DMS79 treated with DMSO at 0.1 percent for 48 hours (cell line): ENCODE data around the gene SLC24A3.

Experiments
- DNase-seq: peaks from one replicate; lab custom pipeline; 2025; lab: John Stamatoyannopoulos, UW

The SLC24A3 gene

DNA sequence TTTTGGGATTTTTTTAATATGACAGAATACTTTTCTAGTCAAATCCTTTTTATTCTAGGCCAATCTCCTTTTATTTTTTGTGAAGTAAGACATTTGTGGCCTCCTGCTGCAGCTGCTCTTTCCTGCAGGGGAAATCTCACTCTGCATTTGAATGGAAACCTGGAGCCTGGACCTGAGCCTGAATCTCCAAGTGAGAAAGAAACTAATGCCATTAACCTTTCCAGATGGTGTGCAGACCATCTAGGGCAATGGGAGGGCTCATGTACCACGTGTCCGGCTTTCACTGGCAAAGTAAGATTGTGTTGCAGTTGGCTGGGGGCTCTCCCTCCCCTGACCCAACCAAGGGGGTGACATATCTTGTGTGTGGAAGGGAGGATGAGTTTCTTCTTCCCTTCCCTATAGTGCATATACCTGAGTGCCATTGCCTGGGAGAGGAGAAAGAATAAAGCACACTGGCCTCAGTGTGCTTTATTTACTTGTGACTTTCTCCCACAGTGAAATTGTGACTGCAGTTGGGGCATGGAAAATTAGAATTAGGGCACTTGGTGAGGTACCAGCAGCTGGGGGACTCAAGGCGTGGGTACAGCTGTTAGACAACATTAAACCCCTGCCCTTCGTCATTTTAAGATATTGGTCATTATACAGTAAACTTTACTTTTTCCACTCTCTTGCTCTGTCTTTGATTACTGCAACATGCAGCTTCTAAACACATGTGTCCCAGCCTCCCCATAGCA lies 385.8 kb downstream of the SLC24A3 start:
- no peak for DNase-seq

DNA sequence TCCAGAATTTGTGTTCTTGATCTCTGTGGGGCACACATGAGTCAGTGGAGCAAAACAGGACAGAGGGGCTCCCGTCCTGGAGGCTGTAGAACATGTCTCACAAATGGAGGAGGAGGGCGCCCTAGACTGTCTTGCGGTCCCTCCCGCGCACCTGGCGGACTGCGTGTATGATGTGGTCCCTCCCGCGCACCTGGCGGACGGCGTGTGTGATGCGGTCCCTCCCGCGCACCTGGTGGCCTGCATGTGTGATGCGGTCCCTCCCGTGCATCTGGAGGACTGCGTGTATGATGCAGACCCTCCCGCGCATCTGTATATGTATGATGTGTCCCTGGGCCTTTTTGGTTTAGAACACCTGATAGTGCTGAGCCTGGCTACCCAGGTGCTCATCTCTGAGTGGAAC lies 386.8 kb downstream of the SLC24A3 start:
- no peak for DNase-seq

DNA sequence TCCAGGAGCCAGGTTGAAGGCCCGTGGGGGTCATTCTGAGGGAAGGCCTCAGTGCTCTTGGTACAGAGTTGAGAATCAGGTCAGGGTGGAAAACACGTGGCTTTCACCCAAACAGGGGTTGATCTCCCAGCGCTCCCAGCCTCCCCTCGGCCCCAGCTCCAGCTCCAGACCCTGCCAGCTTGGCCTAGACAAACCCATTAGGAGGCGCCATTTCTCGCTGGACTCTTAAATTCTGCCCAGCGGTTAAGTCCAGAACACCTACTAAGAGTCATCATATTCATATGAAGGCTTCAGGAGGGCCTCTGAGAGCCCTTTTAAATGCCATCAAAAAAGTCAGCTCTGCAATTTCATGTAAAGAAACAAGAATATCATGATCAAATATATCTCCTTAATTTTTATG lies 387.6 kb downstream of the SLC24A3 start:
- DNase-seq: no peak

DNA sequence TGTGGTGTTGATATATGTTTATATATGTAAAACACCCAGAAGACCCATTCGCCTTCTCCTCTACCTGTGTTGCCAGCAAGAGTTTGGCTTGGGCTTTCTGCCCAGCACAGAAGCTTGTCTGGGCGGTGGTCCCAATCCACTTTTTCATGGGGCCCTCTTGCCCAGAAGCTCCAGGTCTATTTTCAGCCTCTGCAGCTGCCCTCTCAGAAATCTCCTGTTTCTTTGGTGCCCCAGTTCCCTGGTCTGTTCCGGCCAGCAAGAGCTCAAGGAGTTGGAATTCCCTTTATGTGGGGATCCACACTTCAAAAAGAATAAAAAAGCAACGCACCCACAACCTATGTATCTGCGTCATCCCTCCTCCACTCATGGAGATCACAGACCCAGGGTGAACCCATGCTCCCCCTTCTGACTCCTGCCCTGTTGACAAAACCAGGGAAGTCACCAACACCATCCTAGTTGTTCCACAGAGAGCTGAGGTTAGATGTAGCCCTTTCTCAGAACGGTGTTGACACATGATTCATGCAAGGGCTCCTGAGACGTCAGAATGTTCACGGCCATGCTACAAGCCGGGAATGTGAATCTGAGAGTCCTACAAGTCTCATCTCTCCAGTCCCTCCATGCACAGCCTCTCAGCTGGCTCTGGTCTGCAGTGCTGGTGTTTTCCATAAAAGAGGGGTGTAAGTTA lies 388.8 kb downstream of the SLC24A3 start:
- DNase-seq: no peak

DNA sequence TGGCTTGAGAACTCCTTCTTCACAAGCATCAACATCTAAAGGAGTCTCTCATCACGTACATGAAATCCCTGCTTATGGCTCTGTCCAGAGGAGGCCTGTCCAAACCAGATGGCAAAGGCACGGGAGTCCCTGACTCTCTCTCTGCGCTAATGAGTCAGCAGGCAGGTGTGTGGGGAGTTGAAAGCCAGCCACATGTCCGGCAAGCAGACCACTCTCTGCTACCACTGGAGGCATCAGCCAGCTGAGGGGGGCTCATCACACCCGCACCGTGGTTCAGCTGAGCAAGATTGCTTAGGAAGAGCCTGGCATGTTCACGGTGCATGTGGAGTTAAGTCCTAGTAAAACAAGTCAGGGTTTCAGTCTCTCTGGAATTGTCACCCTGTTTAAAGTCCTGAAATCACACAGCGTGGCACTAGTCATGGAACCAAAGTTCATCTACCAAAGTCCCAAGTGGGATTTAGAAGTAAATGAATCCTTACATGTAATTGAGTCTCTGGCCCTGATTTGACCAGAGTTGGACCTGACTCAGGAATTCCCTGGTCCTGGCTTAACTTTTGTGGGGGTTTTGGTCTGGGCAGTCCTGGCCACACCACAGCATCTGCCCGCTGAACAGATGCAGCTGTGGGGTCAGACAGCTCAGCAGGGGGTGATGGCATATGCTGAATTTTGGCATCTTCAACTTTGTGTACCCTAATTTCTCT lies 390.4 kb downstream of the SLC24A3 start:
- DNase-seq: no peak

DNA sequence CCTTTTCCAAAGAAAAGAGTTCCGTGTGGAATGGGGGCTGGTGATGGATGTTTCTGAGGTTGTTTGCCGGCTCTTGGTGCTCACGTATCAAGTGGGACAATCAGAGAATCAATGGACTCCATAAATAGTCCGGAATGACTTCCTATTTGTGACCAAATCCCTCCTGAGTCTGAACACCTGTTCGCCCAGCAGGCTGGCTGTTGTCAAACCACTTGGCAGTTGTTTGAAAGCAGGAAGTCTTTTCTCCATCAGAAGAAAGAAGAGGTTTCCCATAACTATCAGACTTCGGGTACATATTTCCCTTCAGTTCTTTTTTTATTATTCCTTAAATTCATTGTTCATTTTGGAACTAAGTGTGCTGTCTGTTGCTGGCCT lies 390.9 kb downstream of the SLC24A3 start:
- DNase-seq: peak; percentile 19

DNA sequence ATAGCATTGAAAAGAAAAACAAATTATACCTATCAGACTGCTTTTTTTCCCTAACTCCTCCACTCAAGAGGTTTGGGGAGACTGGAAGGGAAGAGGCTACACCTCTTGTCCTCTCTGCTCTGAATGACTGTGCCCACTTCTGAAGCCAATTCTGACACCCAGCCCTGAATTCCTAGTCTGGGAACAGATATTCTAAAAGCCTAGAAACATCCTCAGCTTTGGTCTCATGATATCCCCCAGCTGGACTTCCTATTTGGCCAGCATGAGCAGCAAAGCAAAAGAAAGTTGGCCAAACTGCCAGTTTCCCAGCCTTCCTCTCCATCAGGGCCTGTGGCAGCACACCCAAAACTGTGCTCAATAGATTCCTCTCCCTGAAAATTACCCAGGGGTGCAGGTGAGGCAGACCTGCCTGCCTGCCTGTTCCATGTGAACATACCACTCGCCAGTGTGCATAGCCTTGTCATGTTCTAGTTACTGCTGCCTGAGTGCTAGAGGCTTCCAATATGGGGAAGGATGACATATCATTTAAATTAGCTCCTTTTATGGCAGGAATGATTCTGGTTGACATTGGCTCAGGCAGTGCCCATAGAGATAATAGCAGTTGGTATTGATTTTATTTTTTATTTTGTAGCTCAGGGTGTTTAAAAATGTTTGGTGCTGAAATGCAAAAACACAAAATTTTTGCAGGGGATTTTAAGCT lies 393.5 kb downstream of the SLC24A3 start:
- DNase-seq: no peak

DNA sequence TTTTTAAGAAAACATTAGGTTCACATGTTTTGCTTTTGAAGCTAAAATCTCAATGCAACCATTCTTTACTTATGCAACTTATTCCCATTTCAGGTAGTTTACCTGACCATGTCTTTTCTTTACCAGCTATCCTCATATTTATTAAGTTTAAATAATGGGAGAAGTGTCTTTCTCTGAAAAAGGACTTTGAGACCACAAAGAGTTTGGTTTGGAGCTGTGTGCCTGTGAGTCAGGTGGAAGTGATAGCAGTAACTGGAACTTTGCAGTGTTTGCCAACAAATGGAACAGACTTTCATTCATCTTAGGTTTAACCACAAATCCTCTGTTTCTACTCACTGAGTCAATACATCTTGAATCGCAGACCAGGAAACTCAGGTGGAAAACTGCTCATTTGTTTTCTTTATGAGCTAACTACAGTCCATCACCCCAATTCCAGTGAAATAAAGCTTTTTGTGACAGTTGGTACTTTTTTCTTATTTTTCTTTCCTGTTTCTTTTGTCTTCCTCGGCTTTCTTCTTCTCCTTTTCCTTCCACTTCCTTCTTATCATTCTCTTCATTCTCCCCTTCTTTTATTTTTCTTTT lies 397.3 kb downstream of the SLC24A3 start:
- no peak for DNase-seq

DNA sequence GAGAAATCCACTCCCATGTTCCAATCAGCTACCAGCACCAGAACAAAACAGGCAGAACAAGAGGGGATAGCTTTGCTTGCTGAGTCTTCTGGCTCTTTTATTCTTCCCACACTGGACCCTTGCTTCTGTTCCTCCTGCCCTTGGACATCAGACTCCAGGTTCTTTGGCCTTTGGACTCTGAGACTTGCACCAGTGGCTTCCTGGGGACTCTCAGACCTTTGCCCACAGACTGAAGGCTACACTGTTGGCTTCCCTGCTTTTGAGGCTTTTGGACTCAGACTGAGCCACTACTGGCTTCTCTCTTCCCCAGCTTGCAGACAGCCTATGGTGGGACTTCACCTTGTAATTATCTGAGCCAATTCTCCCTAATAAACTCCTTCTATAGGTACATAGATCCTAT lies 403.2 kb downstream of the SLC24A3 start:
- no peak for DNase-seq

DNA sequence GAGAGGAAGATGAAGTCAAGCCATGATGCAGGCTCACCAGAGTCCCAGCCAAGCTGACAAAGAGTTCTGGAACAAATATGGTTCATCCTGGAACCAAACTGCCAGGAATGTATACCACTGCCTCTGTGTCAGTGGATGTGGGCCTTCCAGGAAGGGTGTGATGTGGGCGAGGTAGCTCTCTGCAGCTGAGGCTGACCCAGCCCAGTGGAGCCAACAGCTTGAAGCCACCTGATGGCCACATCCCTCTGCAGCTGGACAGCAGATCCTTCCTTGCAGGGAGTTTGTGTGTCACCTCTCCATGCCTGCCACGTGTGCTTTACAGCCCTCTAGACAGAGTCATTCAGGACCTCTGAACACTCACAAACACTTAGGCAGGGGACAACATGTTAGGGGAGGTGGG lies 403.6 kb downstream of the SLC24A3 start:
- DNase-seq: no peak

DNA sequence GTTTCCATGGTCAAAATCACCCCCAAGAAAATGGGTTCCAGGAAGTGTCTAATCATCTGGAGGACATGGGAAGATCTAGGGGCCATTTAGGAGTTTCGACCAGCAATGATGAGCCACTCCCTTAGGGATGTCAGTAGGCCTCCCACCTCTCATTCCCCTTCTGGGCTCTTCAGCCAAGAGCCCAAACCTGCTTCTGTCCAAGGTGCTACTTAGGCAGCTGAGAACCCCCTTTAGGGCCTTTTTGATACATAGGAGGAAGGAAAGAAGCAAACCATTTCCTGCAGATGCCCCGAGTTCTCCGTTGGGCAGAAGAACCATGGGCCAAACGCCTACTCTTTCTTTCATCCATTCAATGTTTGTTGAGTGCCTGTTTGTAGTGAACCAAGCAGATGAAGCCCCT lies 404.2 kb downstream of the SLC24A3 start:
- no peak for DNase-seq

DNA sequence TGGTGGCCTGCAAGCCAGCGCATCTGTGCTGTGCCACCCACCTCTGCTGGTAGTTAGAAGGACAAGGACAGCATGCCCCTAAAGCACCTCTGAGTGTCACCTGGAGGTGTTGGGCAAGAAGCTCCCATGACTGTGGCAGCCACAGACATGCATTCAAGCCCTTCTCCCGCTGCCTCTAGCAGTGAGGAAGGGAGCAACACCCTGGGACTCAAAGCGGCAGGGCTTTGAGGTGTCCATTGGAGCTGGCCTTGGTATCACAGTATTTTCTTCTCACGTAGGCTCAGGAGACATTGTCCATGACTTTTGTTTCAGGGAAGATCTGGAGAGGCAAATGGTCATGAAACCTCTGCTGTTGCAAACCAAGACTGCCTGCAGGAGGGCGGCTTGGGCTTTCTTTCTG lies 404.8 kb downstream of the SLC24A3 start:
- no peak for DNase-seq

DNA sequence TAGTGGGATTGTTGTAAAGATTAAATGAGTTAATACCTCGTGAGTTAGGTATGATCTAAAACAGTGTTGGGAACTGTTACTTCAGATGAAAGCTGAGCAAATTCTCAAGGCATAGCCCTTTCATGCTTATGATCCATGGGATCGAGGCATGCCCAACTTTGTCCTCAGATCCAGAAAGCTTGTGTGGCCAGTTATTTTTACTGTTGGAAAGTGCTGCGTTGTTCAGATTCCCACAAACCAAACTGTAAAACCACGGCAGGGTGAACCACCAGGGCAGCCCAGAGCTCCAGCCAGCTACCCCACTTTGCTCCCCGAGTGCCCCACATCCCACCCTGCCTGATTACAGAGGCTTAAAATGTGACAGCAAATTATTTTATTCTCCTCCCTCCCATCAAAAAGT lies 406.3 kb downstream of the SLC24A3 start:
- DNase-seq: no peak

DNA sequence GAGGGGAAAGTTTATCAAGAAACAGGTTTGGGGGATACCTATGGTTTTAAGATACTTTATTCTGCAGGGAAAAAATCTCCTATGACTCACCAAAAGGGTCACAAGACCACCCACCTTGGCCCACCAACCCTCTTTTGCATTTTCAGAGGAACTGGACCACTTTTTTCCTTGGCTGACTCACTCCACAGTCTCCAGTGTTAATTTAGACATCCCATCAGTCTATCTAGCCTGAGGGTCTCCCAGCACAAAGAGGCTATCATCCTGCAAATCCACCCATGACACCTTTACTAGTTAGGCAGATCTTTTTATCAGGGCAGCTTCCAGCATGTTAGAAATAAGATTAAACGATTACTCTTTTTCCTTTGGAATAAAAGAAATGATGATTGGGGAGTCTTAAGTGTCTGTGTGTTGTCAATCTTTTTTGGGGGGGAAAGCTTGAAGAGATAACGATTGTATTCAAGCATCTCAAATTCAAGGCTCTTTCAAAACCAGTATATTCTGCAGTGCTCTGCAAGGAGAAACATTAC lies 407.5 kb downstream of the SLC24A3 start:
- DNase-seq: no peak

DNA sequence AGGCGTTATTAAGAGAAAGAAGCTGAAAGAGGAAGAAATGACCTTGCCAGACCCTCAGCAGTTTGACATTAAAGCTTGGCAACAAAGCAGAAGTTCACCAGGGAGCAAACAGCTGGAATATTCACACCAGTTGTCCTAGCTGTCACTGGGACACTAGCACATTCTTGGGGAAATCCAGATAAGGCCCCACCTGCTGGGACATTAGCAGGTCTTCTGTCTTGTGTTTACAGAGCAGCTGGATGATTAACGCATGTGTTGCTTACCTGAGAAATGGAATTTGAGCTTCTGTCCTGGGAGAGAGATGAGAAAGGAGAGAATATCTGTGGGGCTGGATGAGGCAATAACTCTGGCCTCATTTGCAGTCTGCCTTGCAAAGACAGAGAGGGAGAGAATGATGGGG lies 408.0 kb downstream of the SLC24A3 start:
- no peak for DNase-seq

DNA sequence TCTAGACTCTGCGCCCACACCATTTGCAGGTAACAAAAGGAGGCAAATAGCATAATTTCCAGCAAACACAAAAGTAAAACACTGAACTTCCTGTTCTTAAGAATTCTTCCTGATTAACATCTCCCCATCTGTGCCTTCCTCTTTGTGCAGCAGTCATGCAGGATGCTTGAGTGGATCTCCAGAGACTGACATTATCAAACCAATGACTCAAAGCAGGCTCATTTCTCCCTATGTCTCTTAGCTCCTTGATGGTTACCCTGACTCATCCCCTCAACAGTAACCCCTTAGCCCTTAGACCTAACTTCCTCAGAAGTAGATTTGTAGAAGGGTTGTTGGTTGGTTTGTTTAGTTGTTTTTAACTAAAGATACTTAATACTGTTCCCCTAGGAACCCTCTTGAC lies 408.6 kb downstream of the SLC24A3 start:
- DNase-seq: no peak

DNA sequence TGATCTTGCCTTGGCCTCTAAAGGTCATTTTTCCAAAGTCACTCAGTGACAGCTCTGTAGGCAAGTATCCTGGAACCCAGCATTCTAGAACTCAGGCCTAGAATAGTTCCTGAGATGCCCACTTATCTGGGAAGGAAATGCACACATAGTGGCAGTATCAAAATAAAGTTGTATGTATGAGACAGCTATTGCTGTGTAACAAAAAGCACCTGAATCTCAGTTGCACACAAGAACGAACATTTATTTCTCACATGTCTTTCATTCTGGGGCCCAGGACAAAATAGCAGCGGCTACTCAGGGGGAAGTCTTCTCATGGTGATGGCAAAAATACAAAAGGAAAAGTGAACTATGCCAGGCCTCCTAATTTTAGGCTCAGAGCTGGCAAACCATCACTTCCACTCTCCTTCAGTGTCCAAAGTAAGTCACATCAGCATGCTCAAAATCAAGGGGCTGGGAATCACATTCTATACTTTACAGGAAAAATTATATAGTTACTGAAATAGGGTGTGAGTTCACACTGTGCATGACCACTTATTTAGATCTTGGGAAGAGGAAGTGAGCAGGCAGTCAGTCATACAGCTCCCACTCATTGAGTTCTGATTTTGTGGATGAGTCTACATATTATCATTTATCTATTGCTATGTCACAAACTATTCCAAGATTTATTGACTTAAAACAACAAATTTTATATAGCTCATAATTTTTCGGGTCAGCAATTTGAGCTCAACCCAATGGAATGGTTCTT lies 412.0 kb downstream of the SLC24A3 start:
- DNase-seq: no peak

DNA sequence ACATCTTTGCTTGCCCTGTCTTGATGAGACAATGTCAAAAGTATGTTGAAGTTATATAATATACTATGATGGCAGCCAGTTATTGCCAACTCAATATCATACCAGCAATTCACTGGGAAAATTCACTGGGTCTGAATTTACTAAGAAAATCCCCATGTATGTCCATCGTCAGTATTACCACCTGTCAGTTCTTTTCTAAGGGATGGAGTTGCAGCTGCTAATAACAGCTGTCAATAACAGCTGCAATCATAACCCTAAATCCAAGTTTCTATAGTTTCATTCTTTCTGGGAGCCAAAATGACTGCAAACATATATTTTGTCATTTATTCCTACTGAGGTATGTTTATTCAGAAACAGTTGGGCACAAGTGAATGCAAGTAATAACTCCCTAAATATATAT lies 413.0 kb downstream of the SLC24A3 start:
- DNase-seq: no peak

DNA sequence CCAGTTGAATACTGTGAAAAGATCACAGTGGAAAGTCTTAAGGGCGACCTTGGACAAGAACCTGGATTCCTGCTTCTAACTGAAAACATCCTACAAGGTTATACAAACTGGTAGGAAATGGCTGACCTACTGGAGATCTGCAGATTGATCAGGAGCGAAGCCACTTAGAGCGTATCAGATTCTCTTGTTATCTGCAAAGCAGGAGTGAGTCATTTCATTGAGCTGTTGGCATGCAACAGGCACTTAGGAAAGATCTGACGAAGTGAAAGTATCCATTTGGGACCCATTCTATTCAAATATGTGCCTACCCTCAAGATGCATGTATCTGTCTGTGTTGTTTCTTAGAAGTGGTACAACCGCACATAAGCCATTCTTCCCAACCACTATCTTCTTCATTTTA lies 414.5 kb downstream of the SLC24A3 start:
- no peak for DNase-seq

DNA sequence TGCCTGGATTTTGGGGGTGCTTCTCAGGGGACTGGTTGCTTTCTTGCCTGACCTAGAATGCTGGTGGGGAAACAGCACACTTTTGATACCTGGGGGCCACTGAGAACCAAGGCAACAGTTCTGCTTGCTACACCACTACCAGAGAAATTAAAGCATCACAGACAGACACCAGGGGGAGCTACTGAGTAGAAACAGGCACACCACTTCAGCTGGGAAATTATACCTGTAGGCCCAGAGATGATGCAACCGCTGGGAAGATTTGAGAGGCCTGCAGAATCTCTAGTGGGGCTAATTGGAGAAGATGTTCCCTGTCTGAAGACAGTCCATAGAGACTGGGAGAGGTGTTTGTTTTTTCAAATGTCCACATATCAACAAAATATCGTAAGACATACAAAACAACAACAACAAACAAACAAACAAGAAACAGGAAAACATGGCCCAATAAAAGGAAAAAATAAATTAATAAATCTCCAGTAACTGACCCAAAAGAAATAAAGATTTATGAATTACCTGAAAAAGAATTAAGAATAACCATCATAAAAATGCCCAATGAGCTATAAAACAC lies 416.2 kb downstream of the SLC24A3 start:
- DNase-seq: peak; percentile 2

DNA sequence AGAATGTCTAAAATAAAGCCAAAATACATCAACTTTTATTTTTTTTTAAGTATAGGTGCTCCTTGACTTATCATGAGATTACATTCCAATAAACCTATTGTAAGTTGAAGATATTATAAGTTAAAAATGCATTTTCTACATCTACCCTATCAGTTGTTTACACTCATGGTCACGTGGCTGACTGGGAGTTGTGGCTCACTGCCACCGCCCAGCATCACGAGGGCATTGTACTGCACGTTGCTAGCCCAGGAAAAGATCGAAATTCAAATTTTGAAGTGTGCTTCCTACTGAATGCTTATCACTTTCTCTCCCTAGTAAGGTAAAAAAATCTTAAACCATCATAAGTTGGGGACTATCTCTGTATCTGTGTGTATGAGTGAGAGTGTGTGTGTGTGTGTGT lies 419.0 kb downstream of the SLC24A3 start:
- no peak for DNase-seq
